Measurements from ENCODE around the gene KCNH1. TPM values are rescaled to one million over a fixed set of nuclear protein-coding genes. Genes with fewer than 3 reads are reported as not detected.
"Not testable (repeated sequence)": the region's sequence is repeated elsewhere in the genome, so short reads cannot be mapped to it uniquely, and the experiment has no call there.

Gene KCNH1
- total RNA-seq, 5 donors from 2014 or later (not counting 1 experiment from before 2014, with no cell fraction given) = not detected

- Histone ChIP-seq H3K36me3 (ENCODE audit: control insufficient read depth in 2 of 2, extremely low read depth in 1 of 2, insufficient read depth in 1 of 2, low read length in 1 of 2) (no peaks in the 10 kb centered on the region), H3K27ac (ENCODE audit: low read length) (no peak overlapping the region), H3K9me3 (no peaks in the 10 kb centered on the region), H3K27me3 (replicated peaks in 1 of 2; ENCODE audit: control insufficient read depth in 2 of 2, extremely low read depth in 1 of 2, insufficient read depth in 2 of 2, low read length in 1 of 2) (no peaks in the 10 kb centered on the region), H3K4me1 (ENCODE audit: control insufficient read depth in 1 of 2, extremely low read depth in 1 of 2, insufficient read depth in 2 of 2, low read length in 2 of 2) (no peaks in the 10 kb centered on the region), H3K4me3 (ENCODE audit: control insufficient read depth in 1 of 2, extremely low read depth in 1 of 2, low read length in 1 of 2) (no peak overlapping the region)
- H3K27ac Mint-ChIP-seq = no peak overlapping the region
- 82% methylated on average over 3 of the region's 3 CpGs for WGBS (ENCODE audit: insufficient coverage)
- no peak for DNase-seq
- H3K4me3 Mint-ChIP-seq = no peak overlapping the region
- POLR2A ChIA-PET = no interaction called here
- no peaks in the 10 kb centered on the region for H3K9me3 Mint-ChIP-seq
- no peak for ATAC-seq (replicated peaks in 1 of 4)
- no peaks in the 10 kb centered on the region for H3K27me3 Mint-ChIP-seq
- H3K4me1 Mint-ChIP-seq = no peaks in the 10 kb centered on the region
- peaks cover 17% of the 10 kb centered on the region for H3K36me3 Mint-ChIP-seq
- CTCF ChIA-PET = no interaction called here
Measured at GRCh38 chr1:210676539-210676938, 457.4 kb downstream of the KCNH1 start.

GRCh38 chr1:210674151-210674550 is 459.8 kb downstream of the KCNH1 start:
- Mint-ChIP-seq H3K27ac (no peak overlapping the region), H3K4me3 (no peak overlapping the region), H3K36me3 (peaks cover 11% of the 10 kb centered on the region), H3K27me3 (no peaks in the 10 kb centered on the region), H3K4me1 (no peaks in the 10 kb centered on the region), H3K9me3 (no peaks in the 10 kb centered on the region)
- H3K4me1 ChIP-seq (ENCODE audit: control insufficient read depth in 1 of 2, extremely low read depth in 1 of 2, insufficient read depth in 2 of 2, low read length in 2 of 2) = no peaks in the 10 kb centered on the region
- 74% methylated on average over 3 of the region's 3 CpGs for WGBS (ENCODE audit: insufficient coverage)
- no peaks in the 10 kb centered on the region for H3K9me3 ChIP-seq
- H3K27me3 ChIP-seq (replicated peaks in 1 of 2; ENCODE audit: control insufficient read depth in 2 of 2, extremely low read depth in 1 of 2, insufficient read depth in 2 of 2, low read length in 1 of 2) = no peaks in the 10 kb centered on the region
- no peaks in the 10 kb centered on the region for H3K36me3 ChIP-seq (ENCODE audit: control insufficient read depth in 2 of 2, extremely low read depth in 1 of 2, insufficient read depth in 1 of 2, low read length in 1 of 2)
- ATAC-seq (replicated peaks in 1 of 4) (no peak), DNase-seq (no peak)
- ChIA-PET POLR2A (no interaction called here), CTCF (no interaction called here)
- H3K4me3 ChIP-seq (ENCODE audit: control insufficient read depth in 1 of 2, extremely low read depth in 1 of 2, low read length in 1 of 2) = no peak overlapping the region
- no peak overlapping the region for H3K27ac ChIP-seq (ENCODE audit: low read length)

GRCh38 chr1:210669951-210670350 is 464.0 kb downstream of the KCNH1 start:
- H3K27me3 ChIP-seq (replicated peaks in 1 of 2; ENCODE audit: control insufficient read depth in 2 of 2, extremely low read depth in 1 of 2, insufficient read depth in 2 of 2, low read length in 1 of 2) = no peaks in the 10 kb centered on the region
- H3K4me1 ChIP-seq (ENCODE audit: control insufficient read depth in 1 of 2, extremely low read depth in 1 of 2, insufficient read depth in 2 of 2, low read length in 2 of 2) = no peaks in the 10 kb centered on the region
- ChIA-PET CTCF (no interaction called here), POLR2A (no interaction called here)
- no peak for ATAC-seq (replicated peaks in 1 of 4)
- H3K4me3 Mint-ChIP-seq = no peak overlapping the region
- no peaks in the 10 kb centered on the region for H3K36me3 ChIP-seq (ENCODE audit: control insufficient read depth in 2 of 2, extremely low read depth in 1 of 2, insufficient read depth in 1 of 2, low read length in 1 of 2)
- no peak overlapping the region for H3K27ac Mint-ChIP-seq
- H3K27ac ChIP-seq (ENCODE audit: low read length) = no peak overlapping the region
- DNase-seq = no peak
- no peak overlapping the region for H3K4me3 ChIP-seq (ENCODE audit: control insufficient read depth in 1 of 2, extremely low read depth in 1 of 2, low read length in 1 of 2)
- H3K27me3 Mint-ChIP-seq = no peaks in the 10 kb centered on the region
- no peaks in the 10 kb centered on the region for H3K4me1 Mint-ChIP-seq
- no peaks in the 10 kb centered on the region for H3K9me3 ChIP-seq
- no peaks in the 10 kb centered on the region for H3K9me3 Mint-ChIP-seq
- H3K36me3 Mint-ChIP-seq = peaks cover 7% of the 10 kb centered on the region

GRCh38 chr1:210663730-210664573 is 470.0 kb downstream of the KCNH1 start:
- H3K9me3 ChIP-seq = no peaks in the 10 kb centered on the region
- DNase-seq (no peak), ATAC-seq (replicated peaks in 1 of 4) (no peak)
- CTCF ChIA-PET = no interaction called here
- H3K27me3 Mint-ChIP-seq = no peaks in the 10 kb centered on the region
- H3K4me1 Mint-ChIP-seq = peaks cover 5 to 11% (median 7%) of the 10 kb centered on the region in 3 donors
- H3K4me1 ChIP-seq (ENCODE audit: control insufficient read depth in 1 of 2, extremely low read depth in 1 of 2, insufficient read depth in 2 of 2, low read length in 2 of 2) = no peaks in the 10 kb centered on the region
- H3K9me3 Mint-ChIP-seq = no peaks in the 10 kb centered on the region
- peaks cover 3% of the 10 kb centered on the region for H3K36me3 Mint-ChIP-seq
- H3K27ac Mint-ChIP-seq = no peak overlapping the region
- 51% methylated on average over 2 of the region's 7 CpGs for WGBS (ENCODE audit: insufficient coverage)
- H3K27ac ChIP-seq (ENCODE audit: low read length) = no peak overlapping the region
- H3K4me3 ChIP-seq (ENCODE audit: control insufficient read depth in 1 of 2, extremely low read depth in 1 of 2, low read length in 1 of 2) = no peak overlapping the region
- H3K4me3 Mint-ChIP-seq = no peak overlapping the region
- no peaks in the 10 kb centered on the region for H3K36me3 ChIP-seq (ENCODE audit: control insufficient read depth in 2 of 2, extremely low read depth in 1 of 2, insufficient read depth in 1 of 2, low read length in 1 of 2)
- H3K27me3 ChIP-seq (replicated peaks in 1 of 2; ENCODE audit: control insufficient read depth in 2 of 2, extremely low read depth in 1 of 2, insufficient read depth in 2 of 2, low read length in 1 of 2) = no peaks in the 10 kb centered on the region
- POLR2A ChIA-PET = no interaction called here

GRCh38 chr1:210662291-210663050 is 471.5 kb downstream of the KCNH1 start:
- ChIA-PET POLR2A (no interaction called here), CTCF (no interaction called here)
- no peak overlapping the region for H3K4me3 ChIP-seq (ENCODE audit: control insufficient read depth in 1 of 2, extremely low read depth in 1 of 2, low read length in 1 of 2)
- H3K27me3 ChIP-seq (replicated peaks in 1 of 2; ENCODE audit: control insufficient read depth in 2 of 2, extremely low read depth in 1 of 2, insufficient read depth in 2 of 2, low read length in 1 of 2) = no peaks in the 10 kb centered on the region
- 100% methylated on average over 2 of the region's 4 CpGs for WGBS (ENCODE audit: insufficient coverage)
- ATAC-seq (replicated peaks in 1 of 4) = no peak
- no peaks in the 10 kb centered on the region for H3K4me1 ChIP-seq (ENCODE audit: control insufficient read depth in 1 of 2, extremely low read depth in 1 of 2, insufficient read depth in 2 of 2, low read length in 2 of 2)
- Mint-ChIP-seq H3K4me1 (peaks cover 5 to 11% (median 7%) of the 10 kb centered on the region in 3 donors), H3K4me3 (no peak overlapping the region), H3K27me3 (no peaks in the 10 kb centered on the region), H3K36me3 (peaks cover 6% of the 10 kb centered on the region), H3K9me3 (peaks cover 0 to 5% (median 0%) of the 10 kb centered on the region in 3 donors), H3K27ac (no peak overlapping the region)
- no peaks in the 10 kb centered on the region for H3K9me3 ChIP-seq
- no peaks in the 10 kb centered on the region for H3K36me3 ChIP-seq (ENCODE audit: control insufficient read depth in 2 of 2, extremely low read depth in 1 of 2, insufficient read depth in 1 of 2, low read length in 1 of 2)
- DNase-seq = no peak
- no peak overlapping the region for H3K27ac ChIP-seq (ENCODE audit: low read length)

GRCh38 chr1:210661520-210661919 is 472.4 kb downstream of the KCNH1 start:
- CTCF ChIA-PET; POLR2A ChIA-PET; H3K9me3 Mint-ChIP-seq; H3K36me3 ChIP-seq (ENCODE audit: control insufficient read depth in 2 of 2, extremely low read depth in 1 of 2, insufficient read depth in 1 of 2, low read length in 1 of 2); H3K4me3 Mint-ChIP-seq; H3K27ac ChIP-seq (ENCODE audit: low read length); H3K27ac Mint-ChIP-seq; H3K4me1 ChIP-seq (ENCODE audit: control insufficient read depth in 1 of 2, extremely low read depth in 1 of 2, insufficient read depth in 2 of 2, low read length in 2 of 2); H3K4me3 ChIP-seq (ENCODE audit: control insufficient read depth in 1 of 2, extremely low read depth in 1 of 2, low read length in 1 of 2); H3K27me3 ChIP-seq (replicated peaks in 1 of 2; ENCODE audit: control insufficient read depth in 2 of 2, extremely low read depth in 1 of 2, insufficient read depth in 2 of 2, low read length in 1 of 2); H3K27me3 Mint-ChIP-seq; DNase-seq; H3K9me3 ChIP-seq; ATAC-seq (replicated peaks in 1 of 4); H3K36me3 Mint-ChIP-seq: not testable (repeated sequence)
- no CpG with 5 or more reads among the region's 4 CpGs for WGBS (ENCODE audit: insufficient coverage)
- H3K4me1 Mint-ChIP-seq = peaks cover 5 to 11% (median 7%) of the 10 kb centered on the region in 3 donors
